K562 treated with DMSO at 1 percent for 24 hours (cell line): ENCODE data around the gene LY6G6F. TPM values are rescaled to one million over a fixed set of nuclear protein-coding genes. Genes with fewer than 3 reads are reported as not detected.

Experiments
- total RNA-seq: library from RNA; unstranded; fragments of 300-600 nt; gene quantifications from 2 replicates; pipeline ENCODE4 v1.2.3, GENCODE V29; 2022; ENCODE audit warnings: low read depth; ENCODE audit not compliant: insufficient read depth

LY6G6F gene
- not detected in 2 replicates for total RNA-seq

DNA sequence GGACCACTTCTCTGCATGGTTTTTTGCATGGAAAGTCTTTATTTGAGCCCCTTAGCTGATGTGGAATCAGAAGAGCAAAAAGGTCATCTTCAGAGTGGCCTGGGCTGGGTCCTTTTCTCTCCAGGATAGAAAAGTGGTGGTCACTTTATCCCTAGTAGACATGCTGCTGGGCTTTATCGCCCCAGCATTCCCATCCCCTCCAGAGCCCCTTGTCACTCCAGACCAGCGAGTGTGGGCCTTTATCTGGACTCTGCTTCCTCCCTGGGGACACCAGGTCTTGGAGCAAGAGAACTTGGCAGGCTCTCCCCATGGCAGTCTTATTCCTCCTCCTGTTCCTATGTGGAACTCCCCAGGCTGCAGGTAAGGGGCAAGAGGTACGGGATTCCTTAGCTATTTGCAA is at the start of gene LY6G6F:
LY6G6F (plus strand) TSS at position 268 of the 400 bp plus-strand sequence; CDS start at position 309, 41 bp downstream.

DNA sequence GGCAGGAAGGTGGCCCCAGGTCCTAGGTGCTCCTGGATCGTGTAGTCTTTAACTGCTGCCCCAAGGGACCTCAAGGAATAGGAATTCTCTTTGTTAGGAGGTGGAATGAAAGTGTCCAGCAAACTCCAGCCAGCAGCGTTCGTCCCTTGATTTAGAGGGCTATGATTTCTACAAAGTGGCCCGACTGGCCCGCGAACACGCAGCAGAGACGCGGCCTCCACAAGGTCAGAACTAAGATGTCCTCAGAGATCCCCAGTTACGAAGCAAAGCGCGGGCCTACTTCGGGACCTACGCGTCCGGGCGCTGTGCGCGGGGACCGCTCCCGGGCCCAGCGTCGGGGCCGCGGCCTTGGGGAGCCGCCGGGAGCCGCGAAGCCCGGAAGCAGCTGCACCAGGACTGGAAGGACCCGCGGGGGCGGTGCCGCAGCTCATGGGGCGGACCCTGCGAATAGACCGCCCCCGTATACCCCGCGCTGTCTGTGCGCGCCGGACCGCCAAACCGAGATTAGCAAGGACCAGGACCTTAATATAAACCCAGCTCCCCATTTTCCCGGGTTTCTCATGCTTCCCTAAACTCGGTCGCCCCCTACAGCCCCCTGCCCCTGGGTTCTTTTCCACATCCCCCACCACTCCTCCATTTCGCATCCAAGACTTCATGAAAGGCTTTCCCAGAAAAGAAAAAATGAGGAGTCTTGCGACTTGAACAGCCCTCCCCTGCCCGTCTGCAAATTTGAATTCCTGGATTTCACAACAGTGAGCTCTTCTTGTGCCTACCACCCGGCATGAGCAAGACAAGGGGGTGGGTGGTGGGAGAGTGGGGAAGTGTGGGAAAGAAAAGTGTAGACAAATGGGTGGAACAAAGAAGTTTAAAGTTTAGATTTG is 46.0 kb upstream of the LY6G6F start, which contains the start of gene C6orf47:
C6orf47 (minus strand) TSS at position 398 of the 881 bp plus-strand sequence. CDS start 831 bp downstream, outside the sequence.

DNA sequence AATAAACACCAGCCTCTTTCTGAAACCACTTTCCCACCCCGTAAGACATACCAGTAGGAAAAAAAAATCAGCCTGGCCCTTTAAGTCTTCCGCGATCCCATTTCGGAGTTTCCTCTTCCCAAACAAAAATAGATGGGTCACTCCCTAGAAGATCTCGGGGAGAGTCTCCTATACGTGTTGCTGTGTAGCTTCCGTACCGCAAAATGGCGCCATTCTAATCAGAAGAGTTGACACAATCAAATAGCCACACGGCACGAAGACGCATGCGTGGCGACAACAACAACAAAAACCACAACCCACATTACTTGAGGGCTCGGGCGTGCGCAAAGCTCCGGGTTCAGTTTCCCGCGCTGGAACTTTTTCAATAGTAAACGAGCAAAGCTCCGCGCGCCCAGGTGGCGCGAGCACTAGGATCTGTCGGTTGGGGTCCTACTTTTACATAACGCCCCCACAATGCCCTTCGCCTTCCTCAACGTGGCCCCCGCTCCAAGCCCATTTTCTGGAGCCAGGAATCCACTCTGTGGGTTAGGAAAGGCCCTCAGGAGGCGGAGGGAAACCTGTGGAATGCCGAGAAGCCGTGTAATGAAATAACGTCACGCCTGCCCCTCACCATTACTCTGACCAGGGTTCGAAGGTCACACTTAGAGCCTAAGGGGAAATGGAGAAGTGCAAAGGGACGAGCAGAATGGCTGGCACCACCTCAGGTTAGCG is 41.7 kb upstream of the LY6G6F start, which contains the start of gene GPANK1:
GPANK1 (minus strand) TSS at position 208 of the 711 bp plus-strand sequence. CDS start 519 bp downstream, outside the sequence.

DNA sequence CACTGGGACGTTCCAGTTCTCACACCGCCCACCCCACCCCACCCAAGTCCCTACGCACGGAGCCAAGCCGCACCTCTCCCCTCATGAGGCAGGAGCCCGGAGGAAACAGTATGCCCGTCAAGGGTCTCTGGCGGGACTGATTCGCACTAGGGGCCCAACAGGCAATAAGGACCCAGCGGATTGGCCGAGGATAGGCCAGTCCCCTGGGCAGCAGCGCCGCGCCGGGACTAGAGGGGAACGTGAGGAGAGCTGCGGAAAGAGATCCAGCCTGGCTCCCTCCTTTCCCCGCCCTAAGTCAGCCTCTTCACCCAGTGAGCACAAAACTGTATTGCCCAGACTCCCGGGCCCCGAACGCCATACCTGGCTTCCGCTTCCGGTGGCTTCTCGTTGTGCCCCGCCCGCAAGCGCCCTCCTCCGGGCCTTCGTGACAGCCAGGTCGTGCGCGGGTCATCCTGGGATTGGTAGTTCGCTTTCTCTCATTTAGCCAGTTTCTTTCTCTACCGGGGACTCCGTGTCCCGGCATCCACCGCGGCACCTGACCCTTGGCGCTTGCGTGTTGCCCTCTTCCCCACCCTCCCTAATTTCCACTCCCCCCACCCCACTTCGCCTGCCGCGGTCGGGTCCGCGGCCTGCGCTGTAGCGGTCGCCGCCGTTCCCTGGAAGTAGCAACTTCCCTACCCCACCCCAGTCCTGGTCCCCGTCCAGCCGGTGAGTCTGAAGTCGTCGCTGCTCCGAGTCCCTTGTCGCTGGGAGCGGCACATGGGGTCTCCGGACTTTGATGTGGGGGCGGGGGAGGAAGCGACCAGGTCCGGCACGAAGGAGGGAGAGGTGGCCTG is 40.9 kb upstream of the LY6G6F start, which contains the start of gene CSNK2B:
CSNK2B (plus strand) TSS at position 580 of the 836 bp plus-strand sequence. CDS start 752 bp downstream, outside the sequence.

DNA sequence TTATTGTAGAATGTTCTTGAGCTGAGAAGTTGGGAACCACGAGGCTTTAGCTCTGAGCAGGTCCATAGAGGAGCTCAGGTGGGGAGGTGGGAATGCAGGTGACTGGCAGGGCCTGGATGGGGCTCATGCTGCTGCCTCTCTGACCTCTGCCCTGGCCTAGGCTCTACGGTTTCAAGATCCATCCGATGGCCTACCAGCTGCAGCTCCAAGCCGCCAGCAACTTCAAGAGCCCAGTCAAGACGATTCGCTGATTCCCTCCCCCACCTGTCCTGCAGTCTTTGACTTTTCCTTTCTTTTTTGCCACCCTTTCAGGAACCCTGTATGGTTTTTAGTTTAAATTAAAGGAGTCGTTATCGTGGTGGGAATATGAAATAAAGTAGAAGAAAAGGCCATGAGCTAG is 37.0 kb upstream of the LY6G6F start, which contains the start of gene LY6G5B:
LY6G5B (plus strand) TSS at position 301 of the 400 bp plus-strand sequence. CDS start 975 bp downstream, outside the sequence.

DNA sequence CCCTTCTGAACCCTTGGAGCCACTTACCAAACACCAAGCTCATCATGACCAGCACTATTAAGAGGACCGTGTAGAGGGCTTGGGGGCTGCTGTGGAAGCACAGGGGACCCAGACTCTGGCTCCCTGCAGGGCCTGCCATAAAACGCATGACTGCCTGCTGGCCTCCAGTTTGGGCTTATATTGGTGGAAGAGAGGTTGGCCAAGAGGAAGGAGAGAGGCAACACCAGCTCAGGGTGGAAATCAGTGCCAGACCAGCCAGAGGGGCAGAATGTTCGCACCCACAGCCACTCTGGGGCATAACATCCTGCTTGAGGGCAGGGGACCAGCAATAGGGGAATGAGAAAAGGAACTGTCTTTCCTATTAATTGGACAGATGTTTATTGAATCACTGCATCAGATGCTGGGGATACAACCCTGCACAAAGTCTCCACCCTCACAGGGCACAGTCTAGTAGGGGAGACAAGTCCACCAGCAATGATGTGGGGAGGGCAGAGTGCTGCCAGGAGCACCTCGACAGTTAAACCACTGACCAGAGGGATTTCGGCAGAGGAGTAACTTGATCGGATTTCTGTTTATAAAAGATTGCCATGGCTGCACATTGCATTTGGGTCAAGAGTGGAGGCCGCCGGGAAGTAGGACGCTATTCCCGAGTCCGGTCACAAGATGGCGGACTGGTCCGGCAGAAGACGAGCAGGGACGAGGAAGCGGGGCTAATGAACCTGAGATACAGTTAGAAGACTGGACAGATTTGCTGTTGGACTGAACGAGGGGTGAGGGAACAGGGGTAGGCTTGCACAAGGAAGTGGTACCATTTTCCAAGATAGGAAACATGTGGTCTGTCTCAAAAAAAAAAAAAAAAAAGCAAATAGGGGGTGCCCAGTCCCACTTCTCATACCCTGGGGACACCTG is 26.2 kb upstream of the LY6G6F start, which contains the start of gene LY6G5C:
LY6G5C (minus strand) TSS at position 842 of the 909 bp plus-strand sequence; CDS start at position 148, 694 bp downstream.

GRCh38 chr6:31702819-31703716 is 3.6 kb upstream of the LY6G6F start, which contains the start of gene ABHD16A:
TSS of gene ABHD16A (minus strand) at chr6:31703324. CDS start at chr6:31703281, 43 bp downstream.

DNA sequence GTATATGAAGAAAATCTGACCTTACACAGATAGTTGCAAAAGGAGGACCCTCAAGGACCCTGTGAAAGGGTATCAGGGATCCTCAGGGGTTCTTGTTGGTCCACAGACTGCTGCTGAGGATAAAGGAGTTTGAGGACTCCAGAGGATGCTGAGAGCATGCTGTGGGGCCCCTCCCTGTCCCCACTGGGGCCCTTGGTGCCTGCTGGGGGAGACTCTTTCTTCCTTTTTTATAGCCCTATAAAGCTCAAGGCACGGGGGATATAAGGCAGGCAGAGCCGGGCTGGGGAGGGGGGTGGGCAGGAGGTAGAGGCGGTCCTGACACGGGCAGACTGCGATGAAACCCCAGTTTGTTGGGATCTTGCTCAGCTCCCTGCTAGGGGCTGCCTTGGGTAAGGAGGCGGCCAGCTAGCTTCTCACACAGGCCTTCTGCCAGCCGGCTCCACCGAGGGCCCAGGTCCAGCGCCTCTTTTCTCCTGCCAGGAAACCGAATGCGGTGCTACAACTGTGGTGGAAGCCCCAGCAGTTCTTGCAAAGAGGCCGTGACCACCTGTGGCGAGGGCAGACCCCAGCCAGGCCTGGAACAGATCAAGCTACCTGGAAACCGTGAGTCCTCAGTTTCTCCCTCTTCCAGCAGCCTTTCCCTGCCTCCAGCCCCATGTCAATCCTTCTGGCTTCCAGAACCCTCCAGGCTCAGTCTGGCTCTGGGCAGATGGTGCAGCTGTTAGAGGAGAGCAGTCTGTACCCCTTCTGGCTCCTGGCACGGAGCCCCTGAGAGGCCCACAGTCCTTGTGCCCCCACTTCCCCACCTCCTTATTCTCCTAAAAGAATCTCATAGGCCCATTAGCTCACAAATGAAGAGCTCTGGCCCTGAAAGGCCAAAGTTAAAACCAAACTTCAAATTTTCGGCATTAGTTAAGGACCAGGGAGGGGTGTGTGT is 8.6 kb downstream of the LY6G6F start, which contains the start of gene LY6G6D:
LY6G6D (plus strand) TSS at position 327 of the 937 bp plus-strand sequence; CDS start at position 335, 8 bp downstream.

DNA sequence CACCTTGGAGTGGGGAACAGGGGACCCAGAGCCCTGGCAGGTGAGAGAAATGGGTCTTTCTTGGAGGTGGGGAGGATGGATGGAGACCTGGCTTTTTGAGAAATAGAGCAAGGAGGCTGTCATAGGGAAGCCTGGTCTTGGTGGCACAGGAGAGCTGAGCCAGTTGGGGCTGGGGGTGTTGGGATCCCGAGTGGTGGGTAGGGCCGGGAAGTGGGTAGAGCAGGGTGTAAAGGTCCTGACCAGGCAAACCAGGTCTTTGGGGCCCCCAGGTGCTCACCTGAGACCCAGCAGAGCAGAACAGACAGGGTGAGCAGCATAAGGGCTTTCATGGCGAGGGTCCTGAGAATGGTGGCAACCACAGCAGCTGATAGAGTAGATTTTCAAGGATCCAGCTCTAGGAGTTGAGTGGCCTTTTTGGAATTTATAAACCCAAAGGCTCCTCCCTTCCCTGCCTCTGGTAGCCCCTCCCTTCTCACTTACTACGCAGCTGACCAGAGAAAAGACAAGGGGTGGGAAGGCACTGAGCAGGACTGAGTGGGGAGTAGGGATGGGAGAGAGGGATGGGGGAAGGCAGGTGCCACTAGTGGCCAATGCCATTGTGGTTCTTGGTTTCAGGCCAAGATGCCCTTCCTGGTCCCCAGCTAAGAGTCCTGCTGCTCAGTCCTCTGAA is 14.8 kb downstream of the LY6G6F start, which contains the start of gene LY6G6C:
LY6G6C (minus strand) TSS at position 396 of the 670 bp plus-strand sequence; CDS start at position 329, 67 bp downstream.

DNA sequence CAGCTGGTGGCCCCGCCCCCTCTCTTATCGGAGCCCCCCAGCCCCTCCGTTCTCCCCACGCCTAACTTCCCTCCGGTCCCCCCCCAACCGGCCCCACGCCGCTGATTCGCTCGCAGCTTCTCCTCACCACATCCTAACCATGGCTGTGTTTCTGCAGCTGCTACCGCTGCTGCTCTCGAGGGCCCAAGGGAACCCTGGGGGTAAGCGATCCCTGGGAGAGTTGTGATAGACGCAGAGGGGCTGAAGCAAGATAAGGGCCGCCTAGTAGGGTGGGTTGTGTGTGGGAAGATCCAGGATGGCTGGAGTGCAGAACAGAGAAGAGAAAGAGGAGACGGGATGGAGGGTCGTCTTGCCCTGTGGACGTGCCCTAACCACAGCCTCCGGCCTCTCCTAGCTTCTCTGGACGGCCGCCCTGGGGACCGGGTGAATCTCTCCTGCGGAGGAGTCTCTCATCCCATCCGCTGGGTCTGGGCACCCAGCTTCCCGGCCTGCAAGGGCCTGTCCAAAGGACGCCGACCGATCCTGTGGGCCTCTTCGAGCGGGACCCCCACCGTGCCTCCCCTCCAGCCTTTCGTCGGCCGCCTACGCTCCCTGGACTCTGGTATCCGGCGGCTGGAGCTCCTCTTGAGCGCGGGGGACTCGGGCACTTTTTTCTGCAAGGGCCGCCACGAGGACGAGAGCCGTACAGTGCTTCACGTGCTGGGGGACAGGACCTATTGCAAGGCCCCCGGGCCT is 16.7 kb downstream of the LY6G6F start, which contains the start of gene MPIG6B:
MPIG6B (plus strand) TSS at position 129 of the 735 bp plus-strand sequence; CDS start at position 140, 11 bp downstream.

GRCh38 chr6:31728767-31729514 is 22.3 kb downstream of the LY6G6F start, which contains the start of gene DDAH2:
TSS of gene DDAH2 (minus strand) at chr6:31729299. CDS start at chr6:31729161, 138 bp downstream.

GRCh38 chr6:31736021-31736767 is 29.5 kb downstream of the LY6G6F start, which contains the start of gene CLIC1:
TSS of gene CLIC1 (minus strand) at chr6:31736530. CDS start at chr6:31736300, 230 bp downstream.

DNA sequence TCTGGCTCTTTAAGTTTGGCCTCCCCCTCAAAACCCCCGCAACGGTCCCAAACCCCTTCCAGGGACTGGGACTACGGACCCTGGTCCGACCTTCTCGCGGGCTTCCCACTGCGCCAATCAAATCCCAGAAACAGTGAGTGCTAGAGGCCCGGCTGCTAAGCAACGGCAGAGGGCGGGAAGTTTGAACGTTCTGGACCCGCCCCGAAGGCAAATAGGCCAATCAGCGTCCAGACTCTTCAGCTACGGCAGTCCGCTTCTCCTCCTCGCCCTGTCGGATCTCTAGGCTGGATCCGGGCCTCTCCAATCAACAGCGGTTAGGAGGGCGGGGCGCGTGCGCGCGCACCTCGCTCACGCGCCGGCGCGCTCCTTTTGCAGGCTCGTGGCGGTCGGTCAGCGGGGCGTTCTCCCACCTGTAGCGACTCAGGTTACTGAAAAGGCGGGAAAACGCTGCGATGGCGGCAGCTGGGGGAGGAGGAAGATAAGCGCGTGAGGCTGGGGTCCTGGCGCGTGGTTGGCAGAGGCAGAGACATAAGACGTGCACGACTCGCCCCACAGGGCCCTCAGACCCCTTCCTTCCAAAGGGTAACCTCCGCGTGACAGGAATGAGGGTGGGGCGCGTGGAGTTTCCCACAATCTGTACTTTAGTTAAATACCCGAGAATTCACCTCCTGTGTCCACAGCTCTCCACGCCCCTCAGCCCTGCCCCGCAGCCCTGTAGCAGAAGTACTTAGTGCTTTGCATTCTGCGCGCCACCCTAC is 33.2 kb downstream of the LY6G6F start, which contains the start of gene MSH5:
MSH5 (plus strand) TSS at position 367 of the 758 bp plus-strand sequence. CDS start 462 bp downstream, outside the sequence.

